ENCODE results near the gene MED13L. TPM values are rescaled to one million over a fixed set of nuclear protein-coding genes. Genes with fewer than 3 reads are reported as not detected.

Gene MED13L
- total RNA-seq, 4 donors from 2014 or later = 158 to 247 (median 166) TPM

- no peak for TF ChIP-seq POLR2A (IDR thresholded peaks at IDR 0.05)
- WGBS, 2 donors = 97 to 98% methylated on average over 4 of the region's 4 CpGs
- no peak overlapping the region for H3K4me3 ChIP-seq (ENCODE audit: low read depth, poor library complexity, severe bottlenecking)
- DNase-seq (ENCODE audit: low spot score in 2 of 2) = no peak
- intact Hi-C loops (cut with DNase I; ENCODE audit: low total_unique reads) = loop anchor here (10.0 kb wide), 1 partner anchor 216 kb away; no protein-coding TSS in a partner anchor
Observed at GRCh38 chr12:116028619-116029018, 248.9 kb downstream of the MED13L start.

GRCh38 chr12:116027551-116027821, 250.0 kb downstream of the MED13L start:
- intact Hi-C loops (cut with DNase I; ENCODE audit: low total_unique reads) = loop anchor here (10.0 kb wide), 1 partner anchor 217 kb away; no protein-coding TSS in a partner anchor
- no peak for TF ChIP-seq POLR2A (IDR thresholded peaks at IDR 0.05)
- TF ChIP-seq CTCF (IDR thresholded peaks at IDR 0.05) = no peak
- DNase-seq (ENCODE audit: low spot score in 2 of 2) = no peak
- H3K4me3 ChIP-seq (ENCODE audit: low read depth, poor library complexity, severe bottlenecking) = no peak overlapping the region
- WGBS, 2 donors = 85 to 90% methylated on average over 4 of the region's 4 CpGs

- WGBS, 2 donors = 70 to 78% methylated on average over 7 of the region's 7 CpGs
- TF ChIP-seq POLR2A (IDR thresholded peaks at IDR 0.05) (no peak), CTCF (IDR thresholded peaks at IDR 0.05) (no peak)
- intact Hi-C loops (cut with DNase I; ENCODE audit: low total_unique reads) = loop anchor here (10.0 kb wide), 1 partner anchor 218 kb away; no protein-coding TSS in a partner anchor
- H3K4me3 ChIP-seq (ENCODE audit: low read depth, poor library complexity, severe bottlenecking) = no peak overlapping the region
- no peak for DNase-seq (ENCODE audit: low spot score in 2 of 2)
Observed at GRCh38 chr12:116026768-116027550, 250.5 kb downstream of the MED13L start.

- no peak for DNase-seq (ENCODE audit: low spot score in 2 of 2)
- intact Hi-C loops (cut with DNase I; ENCODE audit: low total_unique reads) = loop anchor here (10.0 kb wide), 1 partner anchor 218 kb away; no protein-coding TSS in a partner anchor
- TF ChIP-seq POLR2A (IDR thresholded peaks at IDR 0.05) (no peak), CTCF (IDR thresholded peaks at IDR 0.05) (no peak)
- H3K4me3 ChIP-seq (ENCODE audit: low read depth, poor library complexity, severe bottlenecking) = no peak overlapping the region
Observed at GRCh38 chr12:116026346-116026745, 251.1 kb downstream of the MED13L start.

- intact Hi-C loops (cut with DNase I; ENCODE audit: low total_unique reads) = loop anchor here (10.0 kb wide), 1 partner anchor 220 kb away; no protein-coding TSS in a partner anchor
- no peak for TF ChIP-seq POLR2A (IDR thresholded peaks at IDR 0.05)
- TF ChIP-seq CTCF (IDR thresholded peaks at IDR 0.05) = no peak
- no peak for DNase-seq (ENCODE audit: low spot score in 2 of 2)
- no peak overlapping the region for H3K4me3 ChIP-seq (ENCODE audit: low read depth, poor library complexity, severe bottlenecking)
- WGBS, 2 donors = 79 to 80% methylated on average over 2 of the region's 2 CpGs
Observed at GRCh38 chr12:116024769-116025168, 252.7 kb downstream of the MED13L start.

GRCh38 chr12:116019415-116019814, 258.1 kb downstream of the MED13L start:
- no peak for TF ChIP-seq POLR2A (IDR thresholded peaks at IDR 0.05)
- TF ChIP-seq CTCF (IDR thresholded peaks at IDR 0.05) = no peak
- intact Hi-C loops (cut with DNase I; ENCODE audit: low total_unique reads) = no loop called here
- no peak for DNase-seq (ENCODE audit: low spot score in 2 of 2)
- no peak overlapping the region for H3K4me3 ChIP-seq (ENCODE audit: low read depth, poor library complexity, severe bottlenecking)

All from lower leg skin (tissue), 4 donors.